Stomach (tissue), 4 donors: ENCODE measurements around the gene LYZL2.

Experiments
- POLR2A ChIP-seq, 4 donors: fragments of 450-650 bp; IDR thresholded peaks; one replicate each; pipeline ENCODE4 v1.6.1; 2016; ENCODE audit warnings: antibody characterized with exemption in 4 of 4, control low read depth in 2 of 4, mild to moderate bottlenecking in 1 of 4, moderate library complexity in 1 of 4
- POLR2AphosphoS5 ChIP-seq, 3 donors: sonication (generic); formaldehyde crosslinking; IDR thresholded peaks; one replicate each; pipeline ENCODE4 v1.6.1; 2016; ENCODE audit warnings: antibody characterized with exemption in 3 of 3
- TF ChIP-seq, protein P1 (sequence below), 7 experiments: fragments of 450-650 bp in 4 of 7; fragments of 200-600 bp in 3 of 7; sonication (generic) in 3 of 7; IDR thresholded peaks; one replicate each; pipeline ENCODE4 v1.5.1; 2016 to 2019; ENCODE audit warnings: antibody characterized with exemption in 7 of 7, control low read depth in 2 of 7, mild to moderate bottlenecking in 1 of 7

DNA sequence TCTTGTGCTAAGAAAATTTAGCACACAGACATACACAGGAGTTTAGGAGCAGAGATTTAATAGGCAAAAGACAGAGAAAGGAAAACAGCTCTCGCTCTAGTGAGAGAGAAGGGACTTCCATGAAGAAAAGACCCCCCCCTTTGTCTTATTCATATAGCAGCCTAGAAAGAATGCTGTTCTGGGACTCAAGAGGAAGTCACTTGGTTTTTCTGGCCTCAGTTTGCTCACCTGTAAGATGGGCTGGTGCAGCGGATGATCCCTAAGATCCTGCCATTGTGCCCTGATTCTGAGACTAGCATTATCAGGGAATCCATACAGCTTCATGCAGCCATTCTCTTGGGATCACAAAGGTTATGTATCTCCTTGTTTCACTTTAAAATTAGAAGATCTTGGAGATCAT, 42.7 kb downstream of the LYZL2 start:
- TF ChIP-seq, protein P1, sequence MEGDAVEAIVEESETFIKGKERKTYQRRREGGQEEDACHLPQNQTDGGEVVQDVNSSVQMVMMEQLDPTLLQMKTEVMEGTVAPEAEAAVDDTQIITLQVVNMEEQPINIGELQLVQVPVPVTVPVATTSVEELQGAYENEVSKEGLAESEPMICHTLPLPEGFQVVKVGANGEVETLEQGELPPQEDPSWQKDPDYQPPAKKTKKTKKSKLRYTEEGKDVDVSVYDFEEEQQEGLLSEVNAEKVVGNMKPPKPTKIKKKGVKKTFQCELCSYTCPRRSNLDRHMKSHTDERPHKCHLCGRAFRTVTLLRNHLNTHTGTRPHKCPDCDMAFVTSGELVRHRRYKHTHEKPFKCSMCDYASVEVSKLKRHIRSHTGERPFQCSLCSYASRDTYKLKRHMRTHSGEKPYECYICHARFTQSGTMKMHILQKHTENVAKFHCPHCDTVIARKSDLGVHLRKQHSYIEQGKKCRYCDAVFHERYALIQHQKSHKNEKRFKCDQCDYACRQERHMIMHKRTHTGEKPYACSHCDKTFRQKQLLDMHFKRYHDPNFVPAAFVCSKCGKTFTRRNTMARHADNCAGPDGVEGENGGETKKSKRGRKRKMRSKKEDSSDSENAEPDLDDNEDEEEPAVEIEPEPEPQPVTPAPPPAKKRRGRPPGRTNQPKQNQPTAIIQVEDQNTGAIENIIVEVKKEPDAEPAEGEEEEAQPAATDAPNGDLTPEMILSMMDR (IDR thresholded peaks at IDR 0.05), result no peak
- TF ChIP-seq POLR2A (IDR thresholded peaks at IDR 0.05), result no peak
- no peak for TF ChIP-seq POLR2AphosphoS5 (IDR thresholded peaks at IDR 0.05)
